Measurements from ENCODE around the gene TPGS2.
A peak's percentile ranks its signal among the peaks of the same experiment; 100 is the strongest.
"Not testable (repeated sequence)": the region's sequence is repeated elsewhere in the genome, so short reads cannot be mapped to it uniquely, and the experiment has no call there.

Gene TPGS2

GRCh38 chr18:36828630-36829361, at the start of gene TPGS2, which contains the start of gene KIAA1328:
Gene TPGS2 (minus strand): TSS chr18:36829002. CDS start chr18:36828767, 235 bp downstream.
Gene KIAA1328 (plus strand): TSS chr18:36829127. CDS start chr18:36829139, 12 bp downstream.
- H3K4me3 ChIP-seq (ENCODE audit: low read depth, low read length) = peak within 1 kb of the TSS; percentile 93

GRCh38 chr18:36873826-36874225, 45.0 kb upstream of the TPGS2 start:
- not testable (repeated sequence) for H3K4me3 ChIP-seq (ENCODE audit: low read depth, low read length)

- no peak overlapping the region for H3K4me3 ChIP-seq (ENCODE audit: low read depth, low read length)
Measured at GRCh38 chr18:36872329-36872728, 43.5 kb upstream of the TPGS2 start.

- H3K4me3 ChIP-seq (ENCODE audit: low read depth, low read length) = no peak overlapping the region
Measured at GRCh38 chr18:36871801-36872200, 43.0 kb upstream of the TPGS2 start.

GRCh38 chr18:36867056-36867455, 38.3 kb upstream of the TPGS2 start:
- H3K4me3 ChIP-seq (ENCODE audit: low read depth, low read length) = no peak overlapping the region

GRCh38 chr18:36862182-36862581, 33.4 kb upstream of the TPGS2 start:
- H3K4me3 ChIP-seq (ENCODE audit: low read depth, low read length) = no peak overlapping the region

- no peak overlapping the region for H3K4me3 ChIP-seq (ENCODE audit: low read depth, low read length)
Measured at GRCh38 chr18:36856815-36857214, 28.0 kb upstream of the TPGS2 start.

GRCh38 chr18:36851202-36851590, 22.4 kb upstream of the TPGS2 start:
- no peak overlapping the region for H3K4me3 ChIP-seq (ENCODE audit: low read depth, low read length)

GRCh38 chr18:36850527-36851201, 21.9 kb upstream of the TPGS2 start:
- no peak overlapping the region for H3K4me3 ChIP-seq (ENCODE audit: low read depth, low read length)

GRCh38 chr18:36849288-36850006, 20.6 kb upstream of the TPGS2 start:
- no peak overlapping the region for H3K4me3 ChIP-seq (ENCODE audit: low read depth, low read length)

- no peak overlapping the region for H3K4me3 ChIP-seq (ENCODE audit: low read depth, low read length)
Measured at GRCh38 chr18:36848609-36849008, 19.8 kb upstream of the TPGS2 start.

- no peak overlapping the region for H3K4me3 ChIP-seq (ENCODE audit: low read depth, low read length)
Measured at GRCh38 chr18:36843784-36844183, 15.0 kb upstream of the TPGS2 start.

GRCh38 chr18:36843199-36843598, 14.4 kb upstream of the TPGS2 start:
- H3K4me3 ChIP-seq (ENCODE audit: low read depth, low read length) = no peak overlapping the region

GRCh38 chr18:36839835-36840234, 11.0 kb upstream of the TPGS2 start:
- H3K4me3 ChIP-seq (ENCODE audit: low read depth, low read length) = no peak overlapping the region

- H3K4me3 ChIP-seq (ENCODE audit: low read depth, low read length) = no peak overlapping the region
Measured at GRCh38 chr18:36835927-36836326, 7.1 kb upstream of the TPGS2 start.

- no peak overlapping the region for H3K4me3 ChIP-seq (ENCODE audit: low read depth, low read length)
Measured at GRCh38 chr18:36833120-36833519, 4.3 kb upstream of the TPGS2 start.

GRCh38 chr18:36831139-36831538, 2.3 kb upstream of the TPGS2 start:
- H3K4me3 ChIP-seq (ENCODE audit: low read depth, low read length) = no peak overlapping the region

- no peak overlapping the region for H3K4me3 ChIP-seq (ENCODE audit: low read depth, low read length)
Measured at GRCh38 chr18:36830158-36830495, 1.3 kb upstream of the TPGS2 start.

- H3K4me3 ChIP-seq (ENCODE audit: low read depth, low read length) = peak overlapping the region; percentile 93
Measured at GRCh38 chr18:36829362-36830157, 758 bp upstream of the TPGS2 start.

GRCh38 chr18:36828157-36828629, 609 bp downstream of the TPGS2 start:
- H3K4me3 ChIP-seq (ENCODE audit: low read depth, low read length) = peak overlapping the region; percentile 93

- H3K4me3 ChIP-seq (ENCODE audit: low read depth, low read length) = no peak overlapping the region
Measured at GRCh38 chr18:36826556-36826955, 2.2 kb downstream of the TPGS2 start.
